B cell (primary cell): ENCODE results near the gene MAD2L1. TPM values are rescaled to one million over a fixed set of nuclear protein-coding genes. Genes with fewer than 3 reads are reported as not detected.
A peak's percentile ranks its signal among the peaks of the same experiment; 100 is the strongest.

Experiments
- ATAC-seq: fragments of 200-7000 bp; cut with Tn5 transposase; one replicate; pipeline ENCODE4 v1.10.0; 2021; ENCODE audit warnings: low read depth, mild to moderate bottlenecking, moderate number of reproducible peaks, moderate library complexity
- CTCF ChIA-PET: fragments of 350-600 bp; sonication (Branson Sonifier 250); formaldehyde crosslinking; loops from one replicate; lab custom pipeline; 2021; ENCODE audit warnings: antibody characterized with exemption, inconsistent platforms; lab: Charles Lee
- POLR2A ChIA-PET: fragments of 350-600 bp; sonication (Branson Sonifier 250); formaldehyde crosslinking; loops from one replicate; lab custom pipeline; 2021; ENCODE audit warnings: antibody characterized with exemption; lab: Charles Lee
- DNase-seq: peaks from one replicate; pipeline ENCODE4 v3.0.0; 2013
- H2AFZ ChIP-seq: 2 replicates; pipeline ENCODE4 v1.6.1; 2012; ENCODE audit warnings: mild to moderate bottlenecking, low read depth, low read length; ENCODE audit not compliant: insufficient read depth, poor library complexity, severe bottlenecking
- H3K27ac ChIP-seq, 2 donors: 1 replicate in 1 of 2; 2 replicates in 1 of 2; pipeline ENCODE4 v1.5.1; 2012 to 2013; ENCODE audit warnings: low read length in 2 of 2, mild to moderate bottlenecking in 2 of 2, moderate library complexity in 1 of 2
- H3K27me3 ChIP-seq, 4 experiments: fragments of 200-600 bp in 1 of 4; sonication (generic) in 1 of 4; replicated peaks in 1 of 4; 1 replicate in 2 of 4; 2 replicates in 2 of 4; pipeline versions ENCODE4 v1.6.1 to v1.7.0; 2013 to 2016; ENCODE audit warnings: low read length in 3 of 4, mild to moderate bottlenecking in 2 of 4, mixed read lengths in 1 of 4, moderate library complexity in 1 of 4; ENCODE audit not compliant: insufficient read depth in 4 of 4, control insufficient read depth in 3 of 4; ENCODE audit errors: control extremely low read depth in 1 of 4
- H3K36me3 ChIP-seq, 2 experiments: replicated peaks in 1 of 2; 1 replicate in 1 of 2; 2 replicates in 1 of 2; pipeline versions ENCODE4 v1.6.1 to v1.7.1; 2013; ENCODE audit warnings: low read length in 1 of 2; ENCODE audit not compliant: insufficient read depth in 2 of 2, control insufficient read depth in 1 of 2; ENCODE audit errors: control extremely low read depth in 1 of 2, extremely low read depth in 1 of 2
- H3K4me1 ChIP-seq, 2 donors: fragments of 200-600 bp in 1 of 2; sonication (generic) in 1 of 2; 1 replicate in 1 of 2; 2 replicates in 1 of 2; pipeline versions ENCODE4 v1.5.1 to v1.6.1; 2013 to 2017; ENCODE audit warnings: low read length in 2 of 2; ENCODE audit not compliant: control insufficient read depth in 2 of 2, insufficient read depth in 2 of 2
- H3K4me2 ChIP-seq: replicated peaks from 2 replicates; pipeline ENCODE3; 2012; ENCODE audit warnings: mild to moderate bottlenecking, low read depth, low read length; ENCODE audit not compliant: poor library complexity, severe bottlenecking
- H3K4me3 ChIP-seq, 5 experiments: fragments of 200-600 bp in 1 of 5; sonication (generic) in 1 of 5; 1 replicate in 3 of 5; 2 replicates in 2 of 5; pipeline versions ENCODE4 v1.5.1 to v1.7.0; 2011 to 2016; ENCODE audit warnings: low read length in 4 of 5, mild to moderate bottlenecking in 4 of 5, low read depth in 2 of 5, control low read depth in 1 of 5, moderate library complexity in 1 of 5; ENCODE audit not compliant: insufficient read depth in 1 of 5; ENCODE audit errors: control extremely low read depth in 1 of 5, extremely low read depth in 1 of 5
- H3K79me2 ChIP-seq: fragments of 200-600 bp; sonication (generic); one replicate; pipeline ENCODE4 v1.6.0; 2016; ENCODE audit warnings: low read length; ENCODE audit not compliant: control insufficient read depth, insufficient read depth
- H3K9ac ChIP-seq: fragments of 200-600 bp; sonication (generic); 2 replicates; pipeline ENCODE4 v1.6.1; 2017; ENCODE audit warnings: mild to moderate bottlenecking, low read length, moderate library complexity
- H3K9me3 ChIP-seq, 3 donors: one replicate each; pipeline versions ENCODE4 v1.6.1 to v1.7.1; 2013; ENCODE audit warnings: low read length in 2 of 3; ENCODE audit not compliant: control insufficient read depth in 2 of 3, insufficient read depth in 1 of 3; ENCODE audit errors: control extremely low read depth in 1 of 3
- H4K20me1 ChIP-seq: 2 replicates; pipeline ENCODE4 v1.6.0; 2012; ENCODE audit warnings: mild to moderate bottlenecking, low read length; ENCODE audit not compliant: insufficient read depth, control insufficient read depth, poor library complexity, severe bottlenecking
- H3K27ac Mint-ChIP-seq: one replicate; pipeline ENCODE4 v1.8.0; 2021; ENCODE audit warnings: mixed read lengths
- H3K27me3 Mint-ChIP-seq: one replicate; pipeline ENCODE4 v1.8.0; 2021; ENCODE audit warnings: mixed read lengths
- H3K4me1 Mint-ChIP-seq: one replicate; pipeline ENCODE4 v1.8.0; 2021; ENCODE audit warnings: mixed read lengths
- H3K4me3 Mint-ChIP-seq: one replicate; pipeline ENCODE4 v1.8.0; 2021; ENCODE audit warnings: mixed read lengths
- H3K9me3 Mint-ChIP-seq: one replicate; pipeline ENCODE4 v1.8.0; 2022; ENCODE audit warnings: mixed read lengths; ENCODE audit not compliant: insufficient read depth
- EZH2 ChIP-seq: IDR thresholded peaks from 2 replicates; pipeline ENCODE4 v1.6.1; 2012; ENCODE audit warnings: borderline replicate concordance, low read depth, mild to moderate bottlenecking, moderate library complexity, low read length; ENCODE audit not compliant: insufficient read depth, poor library complexity, severe bottlenecking
- WGBS: methylation state at CpG from one replicate; pipeline ENCODE4 v1.1.5; 2013; ENCODE audit warnings: missing lambda C conversion rate; ENCODE audit not compliant: insufficient coverage; 5-methylcytosine and 5-hydroxymethylcytosine counted together
- intact Hi-C: fragments of 100-400 bp; cut with micrococcal nuclease; formaldehyde crosslinking; loops from one replicate; pipeline ENCODE4 v1.10.0; 2022
- polyA minus RNA-seq: library from RNA; depleted of rRNA, polyadenylated mRNA; stranded (reverse); fragments of >200 nt; gene quantifications from 2 replicates; pipeline ENCODE4 v1.2.3, GENCODE V29; 2012
- polyA plus RNA-seq: library from polyadenylated mRNA; depleted of rRNA; stranded (reverse); fragments of >200 nt; gene quantifications from 2 replicates; pipeline ENCODE4 v1.2.3, GENCODE V29; 2012
- total RNA-seq, 2 donors: library from RNA; stranded (reverse); fragments of 120-200 nt in 1 of 2; gene quantifications; 1 replicate in 1 of 2; 2 replicates in 1 of 2; pipeline versions ENCODE4 v1.2.3 to v1.2.4, GENCODE V29; 2013 to 2022
- TF ChIP-seq, protein P1 (sequence below): fragments of 200-600 bp; IDR thresholded peaks from one replicate; pipeline ENCODE4 v1.8.0; 2022; ENCODE audit warnings: antibody characterized with exemption, mild to moderate bottlenecking

MAD2L1 gene
- total RNA-seq (1.5 and 5.0 TPM in 2 replicates), polyA plus RNA-seq (1.1 and 1.5 TPM in 2 replicates), polyA minus RNA-seq (1.8 and 2.4 TPM in 2 replicates)
- 6.0 TPM for total RNA-seq (2013)

DNA sequence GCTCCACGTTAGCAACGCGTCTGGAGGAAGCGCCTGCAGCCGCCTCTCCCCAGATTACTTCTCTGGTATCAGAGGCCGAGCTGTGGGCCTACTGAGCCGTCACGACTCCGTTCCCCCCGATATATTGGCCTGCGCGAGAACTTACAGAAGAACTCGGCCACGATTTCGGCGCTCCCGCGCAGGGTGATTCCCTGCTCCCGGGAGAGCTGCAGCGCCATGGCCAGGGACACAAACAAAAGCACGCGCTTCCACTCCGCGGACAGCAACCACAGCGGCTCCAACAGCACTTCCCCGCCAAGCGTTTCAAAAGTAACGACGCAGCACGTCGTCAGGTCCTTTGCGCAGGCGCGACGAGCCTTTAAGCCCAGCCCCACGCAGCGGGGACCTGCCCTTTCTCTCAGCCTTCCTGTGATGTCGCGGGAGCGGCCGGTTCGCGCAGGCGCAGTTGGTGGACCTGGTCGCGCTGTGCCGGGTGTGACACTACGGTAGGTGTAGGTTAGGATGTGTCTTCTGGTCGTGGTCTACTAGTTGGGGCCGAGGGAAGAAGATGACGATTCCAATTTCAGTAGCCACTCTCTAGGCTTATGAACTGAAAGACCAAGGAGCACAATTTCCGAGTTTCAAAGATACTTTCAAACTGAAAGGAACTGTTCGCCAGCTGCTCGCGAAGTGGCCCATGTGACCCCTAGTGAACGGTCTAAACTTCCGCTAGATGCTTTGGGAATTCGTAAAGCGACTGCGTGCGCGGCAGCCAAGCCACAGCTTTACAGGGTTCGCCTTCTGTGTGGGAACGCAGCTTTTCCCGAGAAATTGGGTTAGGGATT, at the start of gene MAD2L1:
TSS of gene MAD2L1 (minus strand) at position 332 of the 824 bp plus-strand sequence. CDS start at position 218, 114 bp downstream.
- under 1% methylated on average over 61 of the region's 65 CpGs for WGBS
- peak within 1 kb of the TSS; percentile 98 for H3K4me3 Mint-ChIP-seq
- peak within 1 kb of the TSS; percentile 96 to 98 for H3K27ac ChIP-seq
- H3K27me3 Mint-ChIP-seq = no peaks in the 10 kb centered on the region
- no peaks in the 10 kb centered on the region for H3K27me3 ChIP-seq
- peaks cover 15 to 16% of the 10 kb centered on the region in 2 donors for H3K4me1 ChIP-seq
- no peaks in the 10 kb centered on the region for H3K36me3 ChIP-seq
- peak; percentile 99 for DNase-seq
- H3K27ac Mint-ChIP-seq = peak within 1 kb of the TSS; percentile 99
- H4K20me1 ChIP-seq = no peaks in the 10 kb centered on the region
- ChIA-PET CTCF (no interaction called here), POLR2A (no interaction called here)
- intact Hi-C loops = no loop called here
- no peaks in the 10 kb centered on the region for H3K9me3 ChIP-seq
- peak; percentile 94 for ATAC-seq
- H2AFZ ChIP-seq = peak within 1 kb of the TSS; percentile 96
- TF ChIP-seq, protein P1, sequence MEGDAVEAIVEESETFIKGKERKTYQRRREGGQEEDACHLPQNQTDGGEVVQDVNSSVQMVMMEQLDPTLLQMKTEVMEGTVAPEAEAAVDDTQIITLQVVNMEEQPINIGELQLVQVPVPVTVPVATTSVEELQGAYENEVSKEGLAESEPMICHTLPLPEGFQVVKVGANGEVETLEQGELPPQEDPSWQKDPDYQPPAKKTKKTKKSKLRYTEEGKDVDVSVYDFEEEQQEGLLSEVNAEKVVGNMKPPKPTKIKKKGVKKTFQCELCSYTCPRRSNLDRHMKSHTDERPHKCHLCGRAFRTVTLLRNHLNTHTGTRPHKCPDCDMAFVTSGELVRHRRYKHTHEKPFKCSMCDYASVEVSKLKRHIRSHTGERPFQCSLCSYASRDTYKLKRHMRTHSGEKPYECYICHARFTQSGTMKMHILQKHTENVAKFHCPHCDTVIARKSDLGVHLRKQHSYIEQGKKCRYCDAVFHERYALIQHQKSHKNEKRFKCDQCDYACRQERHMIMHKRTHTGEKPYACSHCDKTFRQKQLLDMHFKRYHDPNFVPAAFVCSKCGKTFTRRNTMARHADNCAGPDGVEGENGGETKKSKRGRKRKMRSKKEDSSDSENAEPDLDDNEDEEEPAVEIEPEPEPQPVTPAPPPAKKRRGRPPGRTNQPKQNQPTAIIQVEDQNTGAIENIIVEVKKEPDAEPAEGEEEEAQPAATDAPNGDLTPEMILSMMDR = no peak
- TF ChIP-seq EZH2 = no peak
- H3K79me2 ChIP-seq = peaks cover 24% of the 10 kb centered on the region
- H3K4me1 Mint-ChIP-seq = peaks cover 31% of the 10 kb centered on the region
- peak within 1 kb of the TSS; percentile 99 for H3K9ac ChIP-seq
- H3K4me2 ChIP-seq = peak within 1 kb of the TSS; percentile 86
- no peaks in the 10 kb centered on the region for H3K9me3 Mint-ChIP-seq
- peak within 1 kb of the TSS; percentile 61 to 99 (median 84) for H3K4me3 ChIP-seq

- Histone ChIP-seq H4K20me1 (no peaks in the 10 kb centered on the region), H3K4me1 (no peaks in the 10 kb centered on the region), H3K27me3 (peaks cover 0 to 3% (median 0%) of the 10 kb centered on the region in 4 experiments), H3K9me3 (no peaks in the 10 kb centered on the region), H3K9ac (no peak overlapping the region), H3K79me2 (no peaks in the 10 kb centered on the region), H3K27ac (no peak overlapping the region), H3K4me2 (no peak overlapping the region), H3K36me3 (no peaks in the 10 kb centered on the region), H3K4me3 (no peak overlapping the region), H2AFZ (no peak overlapping the region)
- H3K4me1 Mint-ChIP-seq = no peaks in the 10 kb centered on the region
- whole genome bisulfite sequencing = no CpG with 5 or more reads among the region's 1 CpG
- no peaks in the 10 kb centered on the region for H3K27me3 Mint-ChIP-seq
- no peak for TF ChIP-seq EZH2
- TF ChIP-seq, protein P1 = no peak
- POLR2A ChIA-PET = no interaction called here
- ATAC-seq (no peak), DNase-seq (no peak)
- no peak overlapping the region for H3K27ac Mint-ChIP-seq
- H3K4me3 Mint-ChIP-seq = no peak overlapping the region
- peaks cover 1% of the 10 kb centered on the region for H3K9me3 Mint-ChIP-seq
- intact Hi-C loops = no loop called here
- CTCF ChIA-PET = no interaction called here
Measured at GRCh38 chr4:120111745-120112144, 45.1 kb upstream of the MAD2L1 start.
